T1000 (cell line): ENCODE data around the gene WWP2.
"Not testable (repeated sequence)": the region's sequence is repeated elsewhere in the genome, so short reads cannot be mapped to it uniquely, and the experiment has no call there.

ENCODE experiments used
- DNase-seq: peaks from one replicate; lab custom pipeline; 2025; ENCODE audit warnings: mixed read lengths; lab: John Stamatoyannopoulos, UW

The WWP2 gene

DNA sequence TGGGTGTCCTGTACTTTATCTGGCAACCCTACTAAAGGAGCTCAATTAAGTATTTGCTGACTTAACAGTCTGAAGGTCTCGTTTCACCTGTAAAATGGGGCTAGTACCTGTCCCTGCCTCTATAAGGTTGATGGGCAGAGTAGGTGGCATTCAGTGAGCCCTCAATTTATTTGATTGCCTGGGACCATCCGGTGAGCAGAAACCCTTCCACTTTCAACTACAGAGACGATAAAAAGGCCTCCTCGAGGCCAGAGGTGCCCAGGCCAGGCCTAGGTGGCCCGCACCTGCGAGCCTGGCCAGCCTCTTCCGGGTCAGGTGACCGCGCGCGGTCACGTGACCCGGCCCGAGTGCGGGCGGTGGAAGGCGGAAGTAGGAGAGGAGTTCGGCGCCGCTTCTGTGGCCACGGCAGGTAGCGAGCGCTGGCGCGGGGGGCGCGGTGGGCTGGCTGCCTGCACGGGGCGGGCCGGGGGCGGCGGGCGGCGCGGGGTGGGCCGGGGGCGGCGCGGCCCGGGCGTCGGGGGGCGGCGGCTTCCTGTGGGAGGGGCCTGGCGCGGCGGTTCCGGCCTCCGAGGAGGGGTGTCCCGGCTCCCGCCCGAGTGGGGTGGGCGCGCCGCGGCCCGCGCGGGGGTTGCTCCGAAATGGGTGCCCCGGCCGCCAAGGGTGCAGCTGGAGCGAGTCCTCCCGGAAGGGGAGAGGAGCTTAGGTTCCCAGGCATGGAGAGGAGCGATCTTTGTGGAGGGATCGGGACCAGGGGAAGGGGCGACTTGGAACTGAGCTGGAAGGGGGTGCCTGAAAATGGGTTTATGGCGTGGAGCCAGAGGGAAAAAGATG lies at the start of gene WWP2:
TSS of gene WWP2 (plus strand) at position 350 of the 831 bp plus-strand sequence. CDS start 24,679 bp downstream, outside the sequence.
- DNase-seq: no peak

DNA sequence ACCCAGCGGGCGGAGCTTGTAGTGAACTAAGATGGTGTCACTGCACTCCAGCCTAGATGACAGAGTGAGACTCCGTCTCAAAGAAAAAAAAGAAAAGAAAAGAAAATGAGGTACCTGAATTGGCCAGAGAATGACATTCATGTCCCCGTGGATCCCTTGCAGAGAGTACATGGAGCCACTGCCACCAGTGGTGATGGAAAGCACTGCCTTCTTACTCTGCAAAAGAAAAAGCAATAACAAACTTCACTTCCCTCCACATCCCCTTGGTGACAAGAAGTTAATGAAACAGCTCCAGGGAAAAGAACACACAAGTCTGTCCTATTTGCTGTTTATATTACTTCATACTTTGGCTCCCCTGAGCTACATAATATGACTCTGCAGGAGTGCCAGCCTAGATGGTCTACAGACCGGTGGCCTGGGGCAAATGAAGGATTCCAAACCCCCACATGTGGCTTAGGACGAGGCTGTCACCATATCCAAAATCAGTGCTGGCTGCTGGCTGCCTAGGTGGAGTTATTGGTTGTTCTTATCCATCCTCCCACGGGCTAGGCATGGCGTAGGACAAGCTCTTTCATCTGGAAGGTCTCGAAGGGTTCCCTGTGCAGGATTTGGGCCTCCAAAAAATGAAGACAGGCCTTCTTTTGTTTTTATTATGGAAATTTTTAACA lies 49.1 kb upstream of the WWP2 start:
- DNase-seq: no peak

DNA sequence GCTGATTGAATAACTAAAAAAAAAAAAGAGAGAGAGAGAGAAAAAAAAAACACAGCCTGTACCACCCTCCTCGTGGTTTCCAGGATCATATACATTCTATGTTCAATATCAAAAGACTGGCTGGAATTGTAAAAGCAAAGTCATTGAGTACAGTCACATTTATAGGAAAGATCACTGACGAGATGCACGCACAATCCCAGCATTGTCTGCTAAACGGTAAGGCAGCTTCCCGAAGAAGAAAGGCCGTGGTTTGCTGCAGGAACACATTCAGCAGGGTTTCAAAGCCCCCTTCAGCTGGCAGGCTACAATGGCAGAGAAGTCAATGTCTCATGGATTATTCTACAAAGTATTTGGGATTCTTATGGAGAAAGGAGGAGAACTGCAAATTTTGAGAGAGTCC lies 45.1 kb upstream of the WWP2 start:
- DNase-seq: no peak

DNA sequence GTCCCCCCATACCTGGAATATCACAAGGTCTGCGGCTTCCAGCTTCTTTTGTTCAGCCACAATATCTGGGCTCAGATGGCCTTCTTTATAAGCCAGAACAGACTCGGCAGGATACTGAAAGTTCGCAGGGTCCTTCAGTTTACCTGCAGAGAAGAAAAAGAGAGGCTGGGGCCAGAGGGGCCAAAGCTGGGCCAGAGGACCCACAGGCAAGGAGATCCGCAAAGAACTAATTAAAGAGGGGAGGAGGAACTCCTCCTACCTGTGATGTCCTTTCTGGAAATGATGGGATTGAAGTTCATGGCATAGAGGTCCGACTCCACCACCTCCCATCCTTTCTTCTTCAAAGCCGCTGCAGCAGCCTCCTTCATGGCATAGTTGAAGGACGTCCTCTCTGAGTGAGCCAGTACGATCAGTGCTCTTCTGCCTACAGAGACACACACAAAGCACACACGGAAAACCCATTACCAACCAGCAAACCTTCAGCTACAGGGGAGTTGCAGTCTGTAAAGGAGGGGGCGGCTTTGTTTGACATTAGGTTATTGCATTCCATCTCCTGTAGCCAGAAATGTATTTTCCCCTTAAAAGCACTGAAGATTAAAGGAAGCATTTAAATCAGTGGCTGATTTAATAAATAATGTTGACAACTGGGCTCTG lies 43.9 kb upstream of the WWP2 start:
- no peak for DNase-seq

GRCh38 chr16:69720822-69721430 lies 41.2 kb upstream of the WWP2 start:
- no peak for DNase-seq

- no peak for DNase-seq
These were observed 40.6 kb upstream of the WWP2 start for GRCh38 chr16:69721441-69721957.

GRCh38 chr16:69724414-69724873 lies 37.7 kb upstream of the WWP2 start:
- DNase-seq: no peak

- DNase-seq: no peak
These were observed 37.1 kb upstream of the WWP2 start for GRCh38 chr16:69724981-69725479.

GRCh38 chr16:69725480-69726312 lies 36.4 kb upstream of the WWP2 start:
- no peak for DNase-seq

DNA sequence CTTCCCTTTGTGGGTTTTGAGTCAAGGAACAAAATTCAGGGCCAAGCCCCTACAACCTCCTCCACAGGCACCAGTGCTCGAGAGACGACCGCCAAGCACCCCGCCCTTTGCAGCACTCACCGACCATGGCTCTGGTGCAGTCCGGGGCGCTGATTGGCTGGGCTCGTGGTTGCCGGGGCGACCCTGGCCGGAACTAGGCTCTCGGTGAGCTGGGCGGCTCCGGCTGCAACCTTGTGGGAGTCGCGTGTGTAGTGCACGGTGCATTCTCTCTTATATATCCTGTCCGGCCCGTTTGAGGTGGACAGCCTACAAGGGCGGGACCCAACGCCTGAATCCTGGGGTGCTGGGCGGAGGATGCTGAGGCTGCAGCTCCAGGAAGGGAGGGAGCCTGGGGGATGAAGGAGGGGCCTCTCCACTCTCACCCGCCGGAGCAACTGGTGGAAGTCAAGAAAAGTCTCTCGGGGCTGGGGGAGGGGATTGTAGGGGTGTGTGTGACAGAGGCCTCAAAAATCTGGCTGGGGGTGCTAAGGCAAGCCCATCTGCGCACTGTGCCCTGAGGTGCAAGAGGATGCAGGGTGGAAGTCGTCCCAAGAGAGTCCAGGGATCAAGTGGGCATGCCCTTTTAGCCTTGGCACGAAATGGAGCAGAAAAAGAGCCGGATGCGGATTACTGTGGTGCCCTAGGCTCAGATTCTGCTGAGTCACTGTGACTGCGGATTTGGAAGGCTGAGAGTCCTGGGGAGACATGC lies 35.6 kb upstream of the WWP2 start, which contains the start of gene NQO1:
TSS of gene NQO1 (minus strand) at position 248 of the 748 bp plus-strand sequence. CDS start at position 127, 121 bp downstream.
- DNase-seq: peak; percentile 94

DNA sequence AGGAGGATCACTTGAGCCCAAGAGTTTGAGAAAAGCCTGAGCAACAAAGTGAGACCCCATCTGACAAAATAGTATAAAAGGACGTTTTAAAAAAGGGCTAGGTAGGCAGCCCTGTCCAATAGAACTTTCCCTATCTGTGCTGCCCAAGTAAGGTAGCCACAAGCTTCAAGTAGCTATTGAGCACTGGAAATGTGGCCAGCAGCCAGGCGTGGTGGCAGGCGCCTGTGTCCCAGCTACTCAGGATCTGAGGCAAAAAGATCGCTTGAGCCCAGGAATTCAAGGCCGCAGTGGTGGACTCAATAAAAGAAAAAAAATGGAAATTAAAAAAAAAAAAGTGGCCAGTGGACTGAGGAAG lies 34.2 kb upstream of the WWP2 start:
- DNase-seq: no peak

DNA sequence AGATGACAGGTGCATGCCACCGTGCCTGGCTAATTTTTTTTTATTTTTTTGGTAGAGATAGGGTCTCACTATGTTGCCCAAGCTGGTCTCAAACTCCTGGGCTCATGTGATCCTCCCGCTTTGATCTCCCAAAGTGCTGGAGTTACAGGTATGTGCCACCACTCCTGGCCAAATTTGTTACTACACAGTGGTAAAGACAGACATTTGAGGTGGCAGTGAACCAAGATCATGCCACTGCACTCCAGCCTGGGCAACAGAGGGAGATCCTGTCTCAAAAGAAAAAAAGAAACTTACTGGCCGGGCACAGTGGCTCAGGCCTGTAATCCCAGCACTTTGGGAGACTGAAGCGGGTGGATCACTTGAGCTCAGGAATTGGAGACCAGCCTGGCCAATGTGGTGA lies 33.1 kb upstream of the WWP2 start:
- DNase-seq: not testable (repeated sequence)

- DNase-seq: not testable (repeated sequence)
These were observed 30.9 kb upstream of the WWP2 start for GRCh38 chr16:69731280-69731679.

- no peak for DNase-seq
These were observed 30.0 kb upstream of the WWP2 start for GRCh38 chr16:69732101-69732500.

DNA sequence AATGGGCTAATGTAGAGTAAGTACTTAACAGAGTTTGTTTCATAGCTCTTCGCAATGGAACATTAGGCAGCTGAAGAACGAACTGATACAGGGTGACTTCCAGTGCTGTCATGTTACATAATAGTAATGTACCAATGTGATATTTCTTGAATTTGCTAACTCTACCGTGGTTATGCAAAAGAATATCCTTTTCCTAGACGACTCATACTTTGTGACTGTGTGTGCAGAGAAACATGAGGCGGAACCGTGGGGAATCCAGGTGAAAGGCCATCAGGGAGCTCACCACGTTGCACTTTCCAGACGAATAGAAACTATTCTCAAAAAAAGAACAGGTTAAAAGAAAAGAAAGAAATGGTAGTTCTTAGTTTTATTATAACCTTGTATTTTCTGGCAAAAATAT lies 20.6 kb upstream of the WWP2 start:
- no peak for DNase-seq

DNA sequence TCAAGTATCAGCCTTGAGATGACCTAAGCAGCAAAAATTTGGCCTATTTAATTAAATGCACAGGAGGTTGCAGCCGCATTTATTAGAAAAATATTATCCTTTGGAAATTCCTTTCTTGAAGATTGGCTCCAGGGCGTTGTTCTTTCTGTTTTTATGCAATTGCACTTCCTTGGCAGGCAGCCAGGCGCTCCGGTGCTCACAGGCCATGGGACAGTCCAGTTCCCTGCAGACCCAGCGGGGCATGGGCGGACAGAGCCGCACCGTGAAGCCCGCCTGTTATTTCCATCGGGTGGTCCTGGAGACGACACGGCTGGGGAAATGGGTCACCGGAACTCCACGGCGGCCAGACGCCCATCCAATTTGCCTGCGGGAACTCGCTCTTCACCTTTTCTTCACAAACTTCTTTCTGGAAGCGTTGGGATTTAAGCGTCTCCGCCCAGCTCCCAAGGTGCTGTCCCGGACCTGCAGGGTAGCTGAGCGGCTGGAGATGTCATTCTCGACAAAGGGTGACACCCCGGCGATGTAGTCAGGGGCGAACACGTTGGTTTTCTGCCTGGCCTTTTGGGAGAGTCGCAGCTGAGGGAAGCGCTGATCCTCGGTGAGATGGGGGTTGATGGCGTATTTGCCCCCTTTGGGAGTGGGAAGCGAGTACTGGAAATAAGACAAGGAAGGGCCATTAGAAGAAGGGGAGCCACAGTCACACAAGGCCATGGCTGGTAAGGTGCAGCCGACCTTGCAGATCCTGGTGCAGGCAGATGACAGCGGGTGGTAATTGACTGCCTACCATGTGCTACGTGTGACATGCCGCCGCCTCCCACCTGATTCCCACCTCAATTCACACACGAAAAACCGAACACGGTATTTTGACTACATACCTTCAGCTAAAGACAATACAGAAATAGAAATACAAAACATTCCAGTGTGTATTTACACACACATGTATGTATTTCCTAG lies 19.9 kb upstream of the WWP2 start:
- DNase-seq: no peak

DNA sequence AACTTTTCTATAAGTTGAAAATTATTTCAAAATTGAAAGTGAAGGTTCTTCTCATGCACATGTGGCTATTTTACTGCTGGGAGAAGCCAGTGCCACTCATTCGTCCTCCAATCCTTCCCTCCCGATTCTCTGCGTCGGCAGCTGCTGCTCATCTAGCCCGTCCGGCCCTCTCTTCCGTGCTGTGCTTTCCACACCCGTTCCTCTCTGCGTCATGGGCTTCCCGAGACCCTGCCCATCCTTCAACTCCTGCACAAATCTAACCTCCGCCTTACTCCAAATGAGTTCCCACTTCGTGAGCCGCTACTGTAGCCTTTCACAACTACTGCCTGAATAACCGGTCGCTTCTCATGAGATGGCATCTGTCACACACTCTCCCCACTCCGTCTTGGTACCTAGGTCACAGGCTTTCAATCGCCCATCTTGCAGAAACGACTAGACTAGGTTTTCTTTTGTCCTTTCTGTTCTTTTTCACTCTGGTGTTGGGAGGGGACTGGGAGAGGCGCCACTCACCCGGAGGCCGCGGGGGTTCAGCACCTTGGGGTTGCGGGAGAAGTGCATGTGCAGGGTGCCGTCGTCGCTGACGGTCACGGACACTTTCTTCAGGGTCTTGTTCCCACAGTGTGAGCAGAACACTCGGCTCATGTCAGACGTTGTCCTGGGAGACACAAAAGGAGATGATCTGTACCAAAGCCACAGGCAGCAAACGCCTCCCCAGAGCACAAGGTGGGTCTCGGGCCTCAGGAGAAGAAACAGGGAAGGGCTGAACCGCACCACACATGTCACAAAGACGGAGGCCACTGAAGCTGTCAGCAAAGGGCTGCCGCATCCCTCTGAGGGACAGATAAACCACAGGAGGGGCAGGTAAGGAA lies 17.5 kb upstream of the WWP2 start:
- no peak for DNase-seq

GRCh38 chr16:69745232-69745612 lies 16.9 kb upstream of the WWP2 start:
- DNase-seq: no peak
